ENCODE data around the gene ASXL1.

The ASXL1 gene

GRCh38 chr20:32468313-32468640, 110.1 kb downstream of the ASXL1 start:
- DNase-seq, result no peak

- no peak for DNase-seq
Observed at GRCh38 chr20:32468860-32469259, 110.7 kb downstream of the ASXL1 start.

- DNase-seq, result peak; percentile 49
Observed at GRCh38 chr20:32470025-32470861, 112.1 kb downstream of the ASXL1 start.

- no peak for DNase-seq
Observed at GRCh38 chr20:32470940-32471339, 112.8 kb downstream of the ASXL1 start.

DNA sequence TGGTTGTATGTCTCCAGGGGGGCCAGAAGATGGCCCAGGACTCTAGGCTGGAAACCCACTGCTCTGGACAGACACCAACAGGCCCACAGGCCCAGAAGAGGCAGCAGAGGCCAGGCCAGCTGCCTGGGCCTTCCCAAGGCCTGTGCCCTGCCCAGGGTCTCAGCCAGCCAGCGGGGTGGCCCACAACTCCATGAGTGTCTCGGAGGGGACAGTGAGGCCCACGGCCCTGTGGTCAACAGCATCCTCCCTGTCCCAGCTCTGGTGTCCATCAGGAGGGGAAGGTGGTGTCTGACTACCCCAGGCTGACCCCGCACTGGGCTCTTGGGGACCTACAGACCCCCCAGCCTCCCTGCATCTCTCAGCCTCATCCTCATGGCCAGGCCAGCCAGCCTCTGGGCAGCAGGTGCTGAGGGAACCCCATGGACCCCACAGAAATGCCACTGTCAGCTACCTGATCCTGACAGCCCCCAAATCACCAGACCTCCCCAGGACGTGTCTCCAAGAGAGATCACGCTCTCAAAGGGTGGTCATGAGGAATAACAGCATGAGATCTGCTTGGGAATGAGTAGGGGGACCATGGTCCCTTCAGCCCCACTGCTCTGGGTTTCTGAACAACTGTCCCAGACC, 114.6 kb downstream of the ASXL1 start:
- DNase-seq, result no peak

DNA sequence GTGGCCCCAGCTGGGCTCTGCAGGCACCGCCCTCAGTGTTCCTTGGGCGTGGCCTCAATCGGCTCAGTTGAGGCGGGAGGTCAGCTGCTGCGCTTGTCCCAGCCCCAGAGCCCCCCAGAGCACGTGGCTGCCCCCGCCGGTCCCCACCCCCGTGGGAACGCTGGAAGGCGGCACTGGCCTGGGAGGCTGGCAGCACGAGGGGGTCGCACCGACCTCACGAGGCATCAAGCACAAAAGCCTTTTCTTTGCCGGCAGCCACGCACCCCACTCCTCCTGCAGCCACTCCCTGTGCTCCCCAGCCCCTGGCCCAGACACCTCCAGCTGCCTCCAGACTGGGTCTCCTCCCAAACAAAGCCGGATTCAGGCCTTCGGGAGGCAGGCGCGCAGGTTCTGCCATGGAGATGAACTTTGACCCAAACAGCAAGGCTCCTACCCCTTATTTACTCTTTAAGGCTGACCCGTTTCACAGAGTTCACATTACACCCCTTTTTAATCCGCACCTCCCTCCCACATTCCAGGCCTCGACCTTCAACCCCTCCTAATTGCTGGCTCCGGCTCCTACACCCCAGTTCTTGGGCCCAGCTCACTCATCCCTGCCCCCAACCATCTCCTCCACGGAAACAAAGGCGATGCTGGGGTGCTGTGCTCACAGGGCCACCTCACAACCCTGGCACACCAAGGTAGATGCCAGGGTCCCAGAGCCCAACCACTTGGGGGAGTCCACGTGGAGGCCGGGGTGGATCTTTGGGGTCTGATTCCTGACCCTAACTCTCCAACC, 115.3 kb downstream of the ASXL1 start:
- DNase-seq, result no peak

DNA sequence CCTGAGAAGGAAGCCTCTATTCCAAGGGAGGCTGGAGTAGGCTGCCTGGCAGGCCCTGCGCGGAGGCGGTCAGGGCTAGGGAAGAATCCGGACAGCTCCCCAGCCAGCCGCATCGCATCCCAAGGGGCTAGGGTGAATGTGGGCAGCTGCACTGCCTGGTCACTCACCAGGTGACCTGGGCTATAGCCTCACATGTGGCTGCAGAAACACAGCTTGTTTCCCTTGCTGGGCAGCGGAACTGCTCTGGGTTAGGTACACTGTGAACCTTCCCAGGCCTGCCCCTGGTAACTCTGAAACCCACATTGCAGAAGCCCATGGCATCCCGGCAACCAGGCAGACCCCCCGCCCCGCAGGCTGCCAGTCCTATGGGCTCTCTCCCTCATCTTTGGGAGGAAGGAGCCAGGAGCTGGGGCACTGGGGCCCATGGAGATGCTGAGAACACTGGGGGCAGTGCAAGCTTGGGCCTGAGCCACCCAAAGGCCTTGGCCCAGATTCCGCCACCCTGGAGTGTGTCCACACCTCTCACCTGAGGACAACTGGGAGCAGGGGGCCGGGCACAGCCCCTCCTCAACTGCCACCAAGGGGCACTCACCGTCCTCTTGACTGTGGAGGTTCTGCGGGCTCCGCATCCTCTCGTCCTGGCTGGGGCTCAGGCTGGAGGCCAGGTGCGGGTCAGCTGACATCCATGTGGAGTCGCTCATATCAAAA, 116.0 kb downstream of the ASXL1 start:
- DNase-seq, result no peak

GRCh38 chr20:32474717-32474966, 116.5 kb downstream of the ASXL1 start:
- DNase-seq, result no peak

DNA sequence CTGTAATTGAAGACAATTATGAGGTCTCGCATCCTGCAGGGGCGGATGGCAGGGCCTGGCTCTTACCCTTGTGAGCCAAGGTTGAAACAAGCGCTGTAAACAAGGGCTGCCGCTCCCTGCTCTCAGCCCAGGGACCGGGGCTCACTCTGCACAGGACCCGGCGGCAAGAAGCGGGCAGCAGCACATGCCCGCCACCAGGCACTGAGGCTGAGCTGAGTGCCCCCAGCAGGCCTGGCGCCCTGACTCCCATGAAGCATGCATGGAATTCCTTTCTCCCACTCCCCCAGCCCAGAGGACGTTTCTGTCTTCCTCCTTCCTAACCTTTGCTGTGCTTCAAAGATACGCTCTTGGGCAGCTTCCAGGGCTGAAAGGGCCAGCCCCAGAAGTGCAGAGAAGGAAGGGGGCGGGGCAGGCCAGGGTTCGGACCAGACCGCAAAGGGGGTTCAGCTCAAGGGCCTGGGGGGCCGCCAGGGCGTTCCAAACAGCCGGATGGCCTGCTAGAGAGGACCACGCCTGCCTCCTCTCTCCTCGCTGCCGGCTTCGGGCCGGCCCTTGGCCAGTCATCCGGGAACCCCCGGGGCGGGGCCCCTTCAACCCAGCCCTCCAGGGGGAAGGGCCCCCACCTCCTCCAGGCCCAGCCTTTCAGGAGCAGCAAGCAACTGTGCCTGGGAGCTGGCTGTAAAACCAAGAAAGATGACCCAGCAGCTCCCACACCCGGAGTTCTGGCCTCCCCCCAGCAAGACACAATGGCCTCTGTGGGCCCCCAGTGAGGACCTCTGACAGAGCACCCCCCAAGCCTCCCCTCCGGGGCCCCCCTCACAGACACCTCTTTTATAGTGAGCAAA, 117.1 kb downstream of the ASXL1 start:
- no peak for DNase-seq

GRCh38 chr20:32476684-32477593, 118.8 kb downstream of the ASXL1 start:
- no peak for DNase-seq

DNA sequence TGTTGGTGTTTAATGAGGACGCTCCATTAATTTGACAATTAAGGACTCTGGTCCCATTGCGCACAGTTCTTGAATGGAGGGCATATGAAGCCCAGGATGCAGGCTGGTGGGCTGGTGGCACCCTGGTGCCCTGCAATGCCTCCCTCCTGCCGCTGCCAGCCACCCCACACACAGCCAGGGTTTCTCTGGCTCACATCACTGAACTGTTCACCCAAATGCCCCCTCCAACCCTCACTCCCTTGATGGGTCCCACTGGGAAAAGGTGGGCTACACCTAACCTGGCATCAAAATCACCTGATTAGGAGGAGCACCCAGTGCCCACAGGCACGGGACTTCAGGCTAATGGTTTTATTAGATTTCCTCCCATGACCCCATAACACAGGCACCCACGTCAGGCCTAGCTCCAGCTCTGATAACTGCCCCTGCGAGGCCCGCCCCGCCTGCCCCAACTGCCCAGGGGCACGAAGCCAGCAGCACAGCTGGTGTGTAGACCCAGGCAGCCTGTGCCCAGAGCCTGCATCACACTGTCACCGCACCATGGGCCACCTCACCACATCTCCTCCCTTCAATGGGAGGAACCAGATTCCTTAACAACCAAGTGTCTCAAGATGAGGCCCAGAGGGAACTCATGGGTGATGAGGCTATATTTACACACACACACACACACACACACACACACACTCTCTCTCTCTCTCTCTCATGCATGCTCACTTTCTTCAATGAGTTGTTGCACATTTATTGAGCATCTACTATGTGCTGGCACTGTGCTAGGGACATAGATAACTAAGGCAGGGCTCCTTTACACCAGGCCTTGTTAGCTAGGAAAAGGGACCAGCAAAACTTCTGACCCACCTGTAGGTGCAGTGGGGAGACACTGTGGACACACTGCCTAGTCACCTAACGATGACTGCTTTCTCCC, 119.7 kb downstream of the ASXL1 start:
- no peak for DNase-seq

- DNase-seq, result no peak
Observed at GRCh38 chr20:32478576-32478975, 120.4 kb downstream of the ASXL1 start.

- peak; percentile 2 for DNase-seq
Observed at GRCh38 chr20:32479012-32479411, 120.9 kb downstream of the ASXL1 start.

DNA sequence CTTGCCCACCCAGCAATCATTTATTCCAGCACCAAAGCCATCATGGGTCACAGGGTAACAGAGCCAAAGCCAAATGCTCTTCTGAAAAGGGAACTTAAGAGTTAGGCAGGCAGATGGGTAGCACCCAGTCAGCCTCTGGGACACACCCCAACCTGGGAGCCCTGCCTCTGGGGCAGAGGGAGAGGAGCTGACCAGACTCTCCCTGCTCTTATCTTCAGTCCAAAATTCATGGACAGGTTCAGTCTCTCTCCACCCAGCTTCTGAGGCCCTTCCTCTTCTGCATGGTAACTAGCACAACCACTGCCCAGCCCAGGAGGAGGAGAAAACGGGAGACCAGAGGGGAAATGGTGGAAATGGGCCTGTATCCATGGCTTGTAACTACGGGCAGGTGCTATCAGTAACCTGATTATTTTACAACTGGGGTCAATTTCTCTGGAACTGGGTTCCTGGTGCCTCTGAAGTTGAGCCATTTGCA, 121.6 kb downstream of the ASXL1 start:
- DNase-seq, result peak; percentile 2

GRCh38 chr20:32480371-32481241, 122.5 kb downstream of the ASXL1 start:
- DNase-seq, result peak; percentile 2

DNA sequence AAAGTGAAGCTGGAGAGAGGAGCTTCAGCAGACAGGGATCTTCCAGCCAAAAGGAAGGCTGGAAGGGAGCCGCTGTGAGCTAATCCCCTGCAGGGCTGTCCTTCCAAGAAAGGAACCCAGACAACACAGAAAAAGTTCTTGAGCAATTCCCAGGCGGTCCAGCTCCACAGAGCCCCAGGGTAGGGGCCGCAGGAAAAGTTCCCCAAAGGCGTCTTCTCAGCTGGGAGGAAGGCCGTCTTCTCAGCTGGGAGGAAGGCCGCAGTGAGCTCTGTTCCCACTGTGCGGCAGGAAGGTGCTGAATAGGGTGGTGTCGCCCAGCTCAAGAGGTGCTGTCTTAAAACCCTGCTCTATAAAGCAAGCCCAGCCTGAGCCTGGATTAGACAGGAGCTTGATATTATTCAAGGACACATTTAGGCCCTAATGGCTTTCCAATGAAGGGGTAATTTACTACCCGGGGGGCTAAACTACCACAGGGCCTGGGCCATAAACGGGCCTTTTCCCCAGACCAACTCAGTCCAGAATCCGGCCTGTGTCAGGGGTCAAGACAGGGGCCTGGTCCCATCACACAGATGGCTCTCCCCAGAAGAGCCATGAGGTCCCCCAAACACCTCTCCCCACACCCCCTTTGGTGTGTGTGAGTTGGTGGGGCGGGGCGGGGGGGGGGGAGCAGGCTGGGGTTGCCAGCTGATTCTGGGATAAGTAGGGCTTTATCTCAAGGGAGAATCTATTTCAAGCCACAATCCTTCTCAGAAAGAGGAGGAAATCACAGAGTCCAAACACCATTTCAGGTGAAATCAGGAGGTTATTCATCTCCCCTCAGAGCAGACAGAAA, 123.4 kb downstream of the ASXL1 start:
- DNase-seq, result no peak

GRCh38 chr20:32482143-32482441, 124.0 kb downstream of the ASXL1 start:
- DNase-seq, result no peak
